ENCODE results near the gene MBOAT7. TPM values are rescaled to one million over a fixed set of nuclear protein-coding genes. Genes with fewer than 3 reads are reported as not detected.
"Not testable (repeated sequence)": the region's sequence is repeated elsewhere in the genome, so short reads cannot be mapped to it uniquely, and the experiment has no call there.

The MBOAT7 gene
- total and polyA plus RNA-seq, 2 of the 4 experiments (the other 2 are of a cell fraction): 11.3 to 121 TPM

DNA sequence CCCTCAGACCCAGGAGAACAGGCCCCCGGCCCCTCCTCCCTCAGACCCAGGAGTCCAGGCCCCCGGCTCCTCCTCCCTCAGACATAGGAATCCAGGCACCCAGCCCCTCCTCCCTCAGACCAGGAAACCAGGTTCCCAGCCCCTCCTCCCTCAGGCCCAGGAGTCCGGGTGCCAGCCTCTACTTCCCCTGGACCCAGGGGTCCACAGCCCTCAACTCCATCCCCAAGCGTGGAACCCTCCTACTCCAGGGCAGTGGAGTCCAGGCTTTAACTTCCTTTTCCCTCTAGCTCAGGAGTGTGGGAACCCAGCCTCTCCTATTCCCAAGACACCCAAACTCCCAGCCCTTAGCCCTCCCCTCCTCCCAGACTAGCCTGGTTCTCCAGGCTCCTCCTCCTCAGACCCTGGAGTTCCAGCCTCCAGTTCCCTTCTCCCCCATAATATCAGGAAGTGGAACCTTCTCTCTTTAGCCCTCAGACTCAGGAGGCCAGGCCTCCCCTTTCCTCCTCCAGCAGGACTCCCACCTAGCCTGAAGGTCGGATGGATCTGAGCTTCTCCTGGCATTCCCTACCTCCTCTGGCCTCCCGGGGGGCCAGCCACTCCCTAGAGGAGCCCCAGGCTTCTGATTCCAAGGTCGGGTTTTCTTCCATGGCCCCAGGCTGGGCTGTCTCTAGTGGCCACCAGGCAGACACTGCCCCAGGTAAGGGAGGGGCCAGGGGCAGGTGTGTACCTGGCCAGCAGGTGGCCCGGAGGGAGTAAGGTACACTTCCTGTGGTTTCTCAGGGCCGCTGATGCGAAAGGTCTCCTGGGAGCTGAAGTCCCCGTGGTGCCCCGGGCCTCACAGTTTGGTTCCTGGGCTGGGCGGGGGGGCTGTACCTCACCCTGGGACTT, 16.7 kb downstream of the MBOAT7 start, which contains the start of gene TMC4 (continued):
- TF ChIP-seq, protein P1, sequence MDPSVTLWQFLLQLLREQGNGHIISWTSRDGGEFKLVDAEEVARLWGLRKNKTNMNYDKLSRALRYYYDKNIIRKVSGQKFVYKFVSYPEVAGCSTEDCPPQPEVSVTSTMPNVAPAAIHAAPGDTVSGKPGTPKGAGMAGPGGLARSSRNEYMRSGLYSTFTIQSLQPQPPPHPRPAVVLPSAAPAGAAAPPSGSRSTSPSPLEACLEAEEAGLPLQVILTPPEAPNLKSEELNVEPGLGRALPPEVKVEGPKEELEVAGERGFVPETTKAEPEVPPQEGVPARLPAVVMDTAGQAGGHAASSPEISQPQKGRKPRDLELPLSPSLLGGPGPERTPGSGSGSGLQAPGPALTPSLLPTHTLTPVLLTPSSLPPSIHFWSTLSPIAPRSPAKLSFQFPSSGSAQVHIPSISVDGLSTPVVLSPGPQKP (IDR thresholded peaks at IDR 0.05; ENCODE audit: borderline replicate concordance, low read depth, low read length): no peak

DNA sequence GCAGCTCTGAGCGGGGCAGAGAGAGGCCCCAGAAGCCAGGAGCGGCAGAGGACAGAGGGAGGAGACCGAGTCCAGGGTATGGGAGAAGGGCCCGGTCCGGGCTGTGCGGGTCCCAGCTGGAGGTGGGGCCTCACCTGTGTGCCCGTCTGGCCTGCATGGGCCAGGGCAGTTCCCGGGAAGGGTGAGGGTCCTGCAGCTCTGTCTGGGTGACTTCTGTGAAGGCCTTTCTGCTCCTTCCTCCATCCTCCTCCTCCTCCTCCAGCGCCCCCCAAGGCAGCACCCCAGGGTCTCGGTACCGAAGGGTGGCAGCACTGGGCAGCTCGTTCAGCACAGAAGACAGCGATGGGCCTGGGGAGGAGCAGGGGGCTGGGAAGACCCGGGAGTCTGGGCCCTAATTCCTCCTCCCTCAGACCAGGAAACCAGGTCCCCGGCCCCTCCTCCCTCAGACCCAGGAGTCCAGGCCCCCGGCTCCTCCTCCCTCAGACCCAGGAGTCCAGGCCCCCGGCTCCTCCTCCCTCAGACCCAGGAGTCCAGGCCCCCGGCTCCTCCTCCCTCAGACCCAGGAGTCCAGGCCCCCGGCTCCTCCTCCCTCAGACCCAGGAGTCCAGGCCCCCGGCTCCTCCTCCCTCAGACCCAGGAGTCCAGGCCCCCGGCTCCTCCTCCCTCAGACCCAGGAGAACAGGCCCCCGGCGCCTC, 17.5 kb downstream of the MBOAT7 start:
- H2AK5ac ChIP-seq (ENCODE audit: low read depth, low read length); dilution Hi-C loops (cut with HindIII; ENCODE audit: low sequenced_read_pairs, unreplicated experiment); H4K91ac ChIP-seq (ENCODE audit: insufficient read depth, low read depth, low read length); H3K56ac ChIP-seq (ENCODE audit: extremely low read depth, insufficient read depth, low read length); H3K27me3 ChIP-seq (ENCODE audit: control insufficient read depth, insufficient read depth, low read length); in situ Hi-C loops (cut with MboI; ENCODE audit: low sequenced_read_pairs); H2BK20ac ChIP-seq (ENCODE audit: low read depth, low read length); H4K20me1 ChIP-seq (ENCODE audit: insufficient read depth, low read length); H3K9me1 ChIP-seq (ENCODE audit: insufficient read depth, low read length); H3K36me3 ChIP-seq (ENCODE audit: control insufficient read depth, insufficient read depth, low read length); intact Hi-C loops (cut with micrococcal nuclease); H2BK120ac ChIP-seq (ENCODE audit: low read depth, low read length); DNase-seq; H3K79me1 ChIP-seq (ENCODE audit: low read depth in 1 of 2, low read length in 2 of 2); H4K8ac ChIP-seq (ENCODE audit: low read depth in 2 of 2, low read length in 2 of 2); H2BK5ac ChIP-seq (ENCODE audit: low read depth, low read length, poor library complexity, severe bottlenecking); H3K4ac ChIP-seq (ENCODE audit: low read depth, low read length); POLR2A ChIA-PET (ENCODE audit: unreplicated experiment); H3K4me3 ChIP-seq (ENCODE audit: insufficient read depth, low read depth, low read length); H3K27ac ChIP-seq (ENCODE audit: insufficient read depth, low read length); H3K4me1 ChIP-seq (ENCODE audit: control insufficient read depth, insufficient read depth, low read length); H3K23ac ChIP-seq (ENCODE audit: low read depth, low read length); H3K4me2 ChIP-seq (ENCODE audit: low read depth, low read length); H3K9ac ChIP-seq (ENCODE audit: low read depth, low read length); H4K5ac ChIP-seq (ENCODE audit: low read depth, low read length); ATAC-seq (ENCODE audit: low read depth); H3K18ac ChIP-seq (ENCODE audit: low read depth, low read length); H3K9me3 ChIP-seq (ENCODE audit: control insufficient read depth, insufficient read depth, low read length); H2BK15ac ChIP-seq (ENCODE audit: low read depth, low read length); H2AFZ ChIP-seq (replicated peaks; ENCODE audit: low read length, poor library complexity); BruUV-seq (replicated peaks); H3K14ac ChIP-seq (replicated peaks; ENCODE audit: low read depth, low read length): not testable (repeated sequence)
- peak overlapping the region; percentile 15 for H2AK9ac ChIP-seq (replicated peaks; ENCODE audit: low read depth, low read length, poor library complexity)
- WGBS, 2 experiments (ENCODE audit: extremely low coverage in 2 of 2, insufficient read length in 1 of 2): 67% methylated on average over 2 of the region's 23 CpGs; no CpG with 5 or more reads in 1 of the 2 experiments
- CTCF ChIA-PET: interaction anchor here (0.8 kb wide), 1 partner anchor 8 kb away, joined by 3 read pairs; no protein-coding TSS in a partner anchor

Data from IMR-90 (cell line).